A549 (cell line): ENCODE measurements around the gene IL3RA. TPM values are rescaled to one million over a fixed set of nuclear protein-coding genes. Genes with fewer than 3 reads are reported as not detected.

Experiments used
- ATAC-seq, 2 experiments: fragments of 200-7000 bp in 1 of 2; fragments of >200 bp in 1 of 2; cut with Nextera tagmentation in 1 of 2; cut with Tn5 transposase in 1 of 2; 3 replicates each; pipeline versions ENCODE4 v1.8.0 to v1.9.1; 2018 to 2020; ENCODE audit warnings: mild to moderate bottlenecking in 1 of 2, moderate library complexity in 1 of 2
- CTCF ChIA-PET: fragments of 300-600 bp; sonication (Branson Sonifier 250); formaldehyde crosslinking; extraction: SDS; loops from one replicate; lab custom pipeline; 2021; ENCODE audit warnings: antibody characterized with exemption, inconsistent platforms; lab: Yijun Ruan, JAX
- POLR2A ChIA-PET: fragments of 350-600 bp; formaldehyde crosslinking; extraction: SDS; loops from one replicate; lab custom pipeline; 2021; ENCODE audit warnings: antibody characterized with exemption, inconsistent platforms; lab: Yijun Ruan, JAX
- DNase-seq, 2 experiments: peaks; one replicate each; pipeline versions ENCODE4 v3.0.0 to v3.0.0-alpha.2; 2011 to 2016; ENCODE audit warnings: low read depth in 1 of 2, low spot score in 1 of 2
- FAIRE-seq: peaks from 2 replicates; lab custom pipeline; 2011; peaks lifted over from hg19 to GRCh38; lab: Jason Lieb, UNC
- H3K27ac ChIP-seq, 2 experiments: fragments of >200 bp; sonication (Bioruptor Twin); formaldehyde crosslinking; 3 replicates each; pipeline ENCODE4 v1.5.1; 2016 to 2017
- H3K4me1 ChIP-seq: fragments of >200 bp; sonication (Bioruptor Twin); formaldehyde crosslinking; 3 replicates; pipeline ENCODE4 v1.6.1; 2016
- H3K4me2 ChIP-seq: fragments of >200 bp; sonication (Bioruptor Twin); formaldehyde crosslinking; 3 replicates; pipeline ENCODE4 v1.6.1; 2016
- H3K4me3 ChIP-seq: fragments of >200 bp; sonication (Bioruptor Twin); formaldehyde crosslinking; 3 replicates; pipeline ENCODE4 v1.5.1; 2016
- H3K9me3 ChIP-seq: fragments of >200 bp; sonication (Bioruptor Twin); formaldehyde crosslinking; 3 replicates; pipeline ENCODE4 v1.6.1; 2016
- BCL3 ChIP-seq: fragments of >200 bp; sonication (Bioruptor Twin); formaldehyde crosslinking; IDR thresholded peaks from 3 replicates; pipeline ENCODE4 v1.6.1; 2016
- CBX2 ChIP-seq: fragments of 200-600 bp; sonication (generic); IDR thresholded peaks from 2 replicates; pipeline ENCODE4 v1.6.1; 2016; ENCODE audit warnings: low read depth, mild to moderate bottlenecking, borderline replicate concordance
- CBX8 ChIP-seq: fragments of 200-600 bp; sonication (generic); IDR thresholded peaks from 2 replicates; pipeline ENCODE4 v1.6.1; 2016
- CHD2 ChIP-seq: fragments of 150-350 bp; IDR thresholded peaks from 2 replicates; pipeline ENCODE4 v1.6.1; 2014; ENCODE audit warnings: low read length; ENCODE audit not compliant: partially characterized antibody
- EHMT2 ChIP-seq: fragments of 200-600 bp; sonication (generic); IDR thresholded peaks from 2 replicates; pipeline ENCODE4 v1.6.1; 2016; ENCODE audit warnings: antibody characterized with exemption, low read depth, mild to moderate bottlenecking, moderate library complexity
- ELK1 ChIP-seq: fragments of 150-350 bp; IDR thresholded peaks from 2 replicates; pipeline ENCODE4 v1.6.1; 2014; ENCODE audit warnings: low read depth, mild to moderate bottlenecking, low read length
- EP300 ChIP-seq, 2 experiments: fragments of >200 bp; sonication (Bioruptor Twin); formaldehyde crosslinking; IDR thresholded peaks; 2 replicates in 1 of 2; 3 replicates in 1 of 2; pipeline ENCODE4 v1.6.1; 2016 to 2017
- FOXS1 ChIP-seq: fragments of 250-450 bp; sonication (Bioruptor Pico); IDR thresholded peaks from 2 replicates; pipeline ENCODE4 v1.5.0; 2020; ENCODE audit warnings: mild to moderate bottlenecking, moderate library complexity
- GATA3 ChIP-seq: IDR thresholded peaks from 2 replicates; pipeline ENCODE4 v1.6.1; 2012; ENCODE audit warnings: borderline replicate concordance
- HOXA7 ChIP-seq: fragments of 250-450 bp; sonication (Bioruptor Pico); IDR thresholded peaks from 2 replicates; pipeline ENCODE4 v1.5.0; 2020; ENCODE audit warnings: mild to moderate bottlenecking, moderate library complexity
- JUN ChIP-seq, 2 experiments: fragments of >200 bp; sonication (Bioruptor Twin); formaldehyde crosslinking; IDR thresholded peaks; 2 replicates in 1 of 2; 3 replicates in 1 of 2; pipeline ENCODE4 v1.6.1; 2016 to 2017
- KDM5A ChIP-seq: fragments of 200-600 bp; sonication (generic); IDR thresholded peaks from 2 replicates; pipeline ENCODE4 v1.6.1; 2016; ENCODE audit warnings: antibody characterized with exemption, mild to moderate bottlenecking
- MYC ChIP-seq: IDR thresholded peaks from 2 replicates; pipeline ENCODE4 v1.6.1; 2012; ENCODE audit warnings: mild to moderate bottlenecking, inconsistent platforms, low read length, improper control_type of control experiment, borderline replicate concordance
- PBX3 ChIP-seq: IDR thresholded peaks from 2 replicates; pipeline ENCODE4 v1.6.1; 2012
- RAD21 ChIP-seq, 2 experiments: fragments of >200 bp in 1 of 2; sonication (Bioruptor Twin) in 1 of 2; formaldehyde crosslinking in 1 of 2; IDR thresholded peaks in 1 of 2; conservative IDR thresholded peaks in 1 of 2; 2 replicates in 1 of 2; 3 replicates in 1 of 2; pipeline ENCODE4 v1.6.1; 2012 to 2018; ENCODE audit warnings: inconsistent platforms in 1 of 2
- REST ChIP-seq: fragments of 200-600 bp; sonication (generic); IDR thresholded peaks from 2 replicates; pipeline ENCODE4 v1.6.1; 2016; ENCODE audit warnings: antibody characterized with exemption, mild to moderate bottlenecking, moderate library complexity
- RFX5 ChIP-seq: fragments of 450-650 bp; IDR thresholded peaks from 2 replicates; pipeline ENCODE4 v1.7.1; 2014; ENCODE audit warnings: antibody characterized with exemption, mild to moderate bottlenecking, moderate library complexity
- SMC3 ChIP-seq: fragments of >200 bp; sonication (Bioruptor Twin); formaldehyde crosslinking; IDR thresholded peaks from 3 replicates; pipeline ENCODE4 v1.6.1; 2018; ENCODE audit warnings: inconsistent platforms
- SREBF2 ChIP-seq: fragments of 450-650 bp; IDR thresholded peaks from 2 replicates; pipeline ENCODE4 v1.6.1; 2014; ENCODE audit warnings: mild to moderate bottlenecking, moderate library complexity
- WGBS: methylation state at CpG from one replicate; pipeline ENCODE4 v1.1.6; 2017; ENCODE audit errors: missing lambda C conversion rate; 5-methylcytosine and 5-hydroxymethylcytosine counted together
- polyA plus RNA-seq, 4 experiments: library from polyadenylated mRNA; depleted of rRNA in 3 of 4; stranded (reverse); fragments of >200 nt; fragmentation: RNase III in 1 of 4; extraction: RNeasy Plus Mini Kit Qiagen cat#74134 plus additional on column Dnase treatment in 1 of 4; gene quantifications; 2 replicates in 3 of 4; 3 replicates in 1 of 4; pipeline ENCODE4 v1.2.3, GENCODE V29; 2011 to 2017
- TF ChIP-seq, protein P1 (sequence below): fragments of 250-450 bp; sonication (Bioruptor Pico); IDR thresholded peaks from 2 replicates; pipeline ENCODE4 v1.5.0; 2021; ENCODE audit warnings: mild to moderate bottlenecking, moderate library complexity, borderline replicate concordance
- TF ChIP-seq, protein P2 (sequence below): IDR thresholded peaks from 2 replicates; pipeline ENCODE4 v1.6.1; 2012; ENCODE audit warnings: low read depth, borderline replicate concordance

The IL3RA gene
- polyA plus RNA-seq, 2 of the 4 experiments (the other 2 are of a cell fraction): 0.31 TPM; not detected in 1

- ATAC-seq (no peak), DNase-seq (no peak), FAIRE-seq (no peak)
- CTCF ChIA-PET: no interaction called here
- WGBS: 90% methylated on average over 4 of the region's 4 CpGs
- Histone ChIP-seq H3K9me3 (no peaks in the 10 kb centered on the region), H3K4me2 (no peak overlapping the region), H3K4me3 (no peak overlapping the region), H3K27ac (no peak overlapping the region), H3K4me1 (peaks cover 27% of the 10 kb centered on the region)
- TF ChIP-seq GATA3 (no peak), FOXS1 (CRISPR knock-in tag) (no peak), BCL3 (no peak), SREBF2 (no peak), JUN (IDR thresholded peaks at IDR 0.05) (no peak), SMC3 (no peak), RAD21 (conservative IDR thresholded peaks at IDR 0.05 in 1 of 2, IDR thresholded peaks at IDR 0.05 in 1 of 2) (no peak), REST (no peak), PBX3 (no peak), EHMT2 (no peak), CBX8 (no peak), CBX2 (no peak), EP300 (IDR thresholded peaks at IDR 0.05) (no peak)
- TF ChIP-seq, protein P1, sequence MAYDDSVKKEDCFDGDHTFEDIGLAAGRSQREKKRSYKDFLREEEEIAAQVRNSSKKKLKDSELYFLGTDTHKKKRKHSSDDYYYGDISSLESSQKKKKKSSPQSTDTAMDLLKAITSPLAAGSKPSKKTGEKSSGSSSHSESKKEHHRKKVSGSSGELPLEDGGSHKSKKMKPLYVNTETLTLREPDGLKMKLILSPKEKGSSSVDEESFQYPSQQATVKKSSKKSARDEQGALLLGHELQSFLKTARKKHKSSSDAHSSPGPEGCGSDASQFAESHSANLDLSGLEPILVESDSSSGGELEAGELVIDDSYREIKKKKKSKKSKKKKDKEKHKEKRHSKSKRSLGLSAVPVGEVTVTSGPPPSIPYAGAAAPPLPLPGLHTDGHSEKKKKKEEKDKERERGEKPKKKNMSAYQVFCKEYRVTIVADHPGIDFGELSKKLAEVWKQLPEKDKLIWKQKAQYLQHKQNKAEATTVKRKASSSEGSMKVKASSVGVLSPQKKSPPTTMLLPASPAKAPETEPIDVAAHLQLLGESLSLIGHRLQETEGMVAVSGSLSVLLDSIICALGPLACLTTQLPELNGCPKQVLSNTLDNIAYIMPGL (CRISPR knock-in tag): no peak
- TF ChIP-seq, protein P2, sequence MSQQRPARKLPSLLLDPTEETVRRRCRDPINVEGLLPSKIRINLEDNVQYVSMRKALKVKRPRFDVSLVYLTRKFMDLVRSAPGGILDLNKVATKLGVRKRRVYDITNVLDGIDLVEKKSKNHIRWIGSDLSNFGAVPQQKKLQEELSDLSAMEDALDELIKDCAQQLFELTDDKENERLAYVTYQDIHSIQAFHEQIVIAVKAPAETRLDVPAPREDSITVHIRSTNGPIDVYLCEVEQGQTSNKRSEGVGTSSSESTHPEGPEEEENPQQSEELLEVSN: no peak
- POLR2A ChIA-PET: no interaction called here
These were observed 52.1 kb downstream of the IL3RA start for GRCh38 chrX:1388651-1389050.

DNA sequence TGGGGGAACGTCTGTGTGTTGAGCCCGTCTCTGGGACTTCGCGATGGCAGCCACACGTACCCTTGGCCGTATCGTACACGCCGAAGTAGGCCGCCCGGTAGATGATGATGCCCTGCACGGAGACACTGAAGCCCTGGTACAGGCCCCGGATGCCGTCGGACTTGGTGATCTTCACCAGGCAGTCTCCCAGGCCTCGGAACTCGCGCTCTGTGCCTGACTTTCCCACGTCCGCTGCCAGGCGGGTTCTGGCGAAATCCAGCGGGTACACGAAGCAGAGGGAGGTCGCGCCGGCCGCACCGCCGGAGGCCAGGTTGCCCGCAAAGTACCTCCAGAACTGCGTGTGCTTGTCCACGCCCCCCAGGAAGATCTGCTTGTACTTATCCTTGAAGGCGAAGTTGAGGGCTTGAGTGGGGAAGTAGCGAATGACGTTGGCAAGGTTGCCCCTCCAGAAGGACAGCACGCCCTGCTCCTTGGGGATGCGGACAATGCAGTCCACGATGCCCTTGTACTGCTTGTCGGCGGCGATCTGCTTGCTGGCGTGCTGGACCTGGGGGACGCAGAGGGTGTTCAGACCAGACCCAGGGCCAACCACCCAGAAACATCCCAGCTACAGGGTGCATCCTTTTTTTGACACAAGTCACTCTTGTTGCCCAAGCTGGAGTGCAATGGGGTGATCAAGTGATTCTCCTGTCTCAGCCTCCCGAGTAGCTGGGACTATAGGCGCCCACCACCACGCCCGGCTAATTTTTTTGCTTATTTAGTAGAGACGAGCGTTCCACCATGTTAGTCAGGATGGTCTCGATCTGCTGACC is 52.8 kb downstream of the IL3RA start:
- no peaks in the 10 kb centered on the region for H3K9me3 ChIP-seq
- no peak for FAIRE-seq
- CTCF ChIA-PET: no interaction called here
- H3K27ac ChIP-seq: no peak overlapping the region
- POLR2A ChIA-PET: no interaction called here
- peaks cover 34% of the 10 kb centered on the region for H3K4me1 ChIP-seq
- peak overlapping the region; percentile 95 for H3K4me2 ChIP-seq
- 92% methylated on average over 45 of the region's 51 CpGs for WGBS
- no peak overlapping the region for H3K4me3 ChIP-seq
- ATAC-seq: no peak
- no peak for DNase-seq
- TF ChIP-seq FOXS1 (CRISPR knock-in tag) (no peak), RFX5 (no peak), ELK1 (no peak), HOXA7 (CRISPR knock-in tag) (no peak), MYC (no peak), PBX3 (no peak), CHD2 (no peak), KDM5A (no peak)
